HG03457 (cell line): ENCODE data around the gene AKTIP.
"Not testable (repeated sequence)": the region's sequence is repeated elsewhere in the genome, so short reads cannot be mapped to it uniquely, and the experiment has no call there.

Source experiments
- ATAC-seq: cut with Tn5 transposase; IDR thresholded peaks from one replicate; pipeline ENCODE4 v1.9.1; 2021; ENCODE audit warnings: moderate number of reproducible peaks; ENCODE audit not compliant: unreplicated experiment

AKTIP gene

DNA sequence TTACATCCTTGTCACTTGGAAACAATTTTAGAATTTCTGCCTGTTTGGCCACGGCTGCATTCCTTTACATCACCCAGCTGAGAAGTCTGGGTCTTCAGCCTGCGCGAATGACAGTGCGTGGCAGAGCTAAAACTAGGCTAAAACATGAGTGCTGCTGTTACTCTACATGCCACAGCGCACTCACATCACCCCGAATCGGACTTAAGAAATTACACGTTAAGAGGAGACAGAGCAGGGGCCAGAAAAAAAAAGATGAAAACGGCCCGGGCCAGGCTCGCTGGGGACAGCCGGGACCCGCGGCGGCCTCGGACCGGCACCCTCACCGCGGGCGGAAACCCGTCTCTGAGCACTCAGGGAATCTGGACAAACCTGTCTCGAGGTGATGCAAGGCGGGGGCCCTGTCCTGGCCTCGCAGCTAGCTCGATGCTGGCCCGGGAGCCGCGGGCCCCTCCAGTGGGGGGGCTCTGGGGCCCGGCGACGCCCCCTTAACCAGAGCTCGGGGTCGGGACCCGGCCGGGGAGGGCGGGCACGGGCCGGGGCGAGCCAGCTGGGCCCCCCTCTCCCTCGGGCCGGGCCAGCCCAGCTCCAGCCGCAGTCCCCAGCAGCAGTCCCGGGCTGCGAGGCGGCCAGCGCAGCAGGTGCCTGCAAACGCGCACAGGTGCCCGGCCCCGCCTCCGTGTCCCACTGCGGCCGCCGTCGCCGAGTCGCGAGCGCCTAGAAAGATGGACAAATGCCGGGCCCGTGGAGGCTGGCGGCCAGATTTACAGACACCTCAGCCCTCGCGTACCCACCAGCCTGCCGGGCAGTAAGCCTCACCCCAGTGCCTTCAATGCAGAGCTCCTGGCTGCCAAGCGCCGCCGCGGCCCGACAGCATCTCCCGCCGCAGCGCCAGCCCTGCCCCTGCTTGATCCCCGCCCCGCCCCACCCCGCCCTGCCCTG is at the start of gene AKTIP:
AKTIP (minus strand) TSS at position 879 of the 939 bp plus-strand sequence. CDS start 2,950 bp downstream, outside the sequence.
- ATAC-seq, result peak; percentile 9

GRCh38 chr16:53549970-53550690 is 47.1 kb upstream of the AKTIP start:
- no peak for ATAC-seq

GRCh38 chr16:53546988-53547391 is 44.0 kb upstream of the AKTIP start:
- ATAC-seq, result no peak

DNA sequence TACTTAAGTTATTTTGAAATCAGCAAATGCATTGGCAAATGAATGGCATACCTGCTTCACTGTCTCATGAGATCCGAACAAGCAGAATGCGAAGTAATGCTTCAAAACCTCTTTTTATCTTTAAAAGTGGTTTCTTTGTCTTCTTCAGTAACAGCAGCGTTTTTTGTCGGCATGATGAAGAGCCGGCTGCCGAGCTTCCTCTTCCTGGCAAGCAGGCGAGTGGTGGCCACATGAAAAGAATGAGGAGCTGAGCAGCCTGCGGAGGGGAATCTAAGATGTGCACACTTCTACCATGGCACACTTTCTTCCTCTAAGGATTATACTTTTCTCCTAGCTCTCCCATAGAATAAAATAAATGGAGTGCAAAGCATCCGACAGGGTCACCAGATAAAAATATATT is 42.4 kb upstream of the AKTIP start:
- ATAC-seq, result no peak

GRCh38 chr16:53542283-53542682 is 39.3 kb upstream of the AKTIP start:
- no peak for ATAC-seq

GRCh38 chr16:53541326-53541725 is 38.3 kb upstream of the AKTIP start:
- no peak for ATAC-seq

GRCh38 chr16:53539759-53540718 is 37.0 kb upstream of the AKTIP start:
- not testable (repeated sequence) for ATAC-seq

DNA sequence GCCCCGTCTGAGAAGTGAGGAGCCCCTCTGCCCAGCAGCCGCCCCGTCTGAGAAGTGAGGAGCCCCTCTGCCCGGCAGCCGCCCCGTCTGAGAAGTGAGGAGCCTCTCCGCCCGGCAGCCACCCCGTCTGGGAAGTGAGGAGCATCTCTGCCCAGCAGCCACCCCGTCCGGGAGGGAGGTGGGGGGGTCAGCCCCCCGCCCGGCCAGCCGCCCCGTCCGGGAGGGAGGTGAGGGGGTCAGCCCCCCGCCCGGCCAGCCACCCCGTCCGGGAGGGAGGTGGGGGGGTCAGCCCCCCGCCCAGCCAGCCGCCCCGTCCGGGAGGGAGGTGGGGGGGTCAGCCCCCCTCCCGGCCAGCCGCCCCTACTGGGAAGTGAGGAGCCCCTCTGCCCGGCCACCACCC is 36.3 kb upstream of the AKTIP start:
- ATAC-seq, result not testable (repeated sequence)

- no peak for ATAC-seq
Observed at GRCh38 chr16:53537626-53538025, 34.6 kb upstream of the AKTIP start.

- ATAC-seq, result no peak
Observed at GRCh38 chr16:53534206-53534605, 31.2 kb upstream of the AKTIP start.

- no peak for ATAC-seq
Observed at GRCh38 chr16:53530741-53531140, 27.7 kb upstream of the AKTIP start.

GRCh38 chr16:53530046-53530445 is 27.0 kb upstream of the AKTIP start:
- ATAC-seq, result no peak

GRCh38 chr16:53529513-53529912 is 26.5 kb upstream of the AKTIP start:
- ATAC-seq, result no peak

- no peak for ATAC-seq
Observed at GRCh38 chr16:53528797-53529196, 25.8 kb upstream of the AKTIP start.

GRCh38 chr16:53523971-53524548 is 21.1 kb upstream of the AKTIP start:
- ATAC-seq, result no peak

DNA sequence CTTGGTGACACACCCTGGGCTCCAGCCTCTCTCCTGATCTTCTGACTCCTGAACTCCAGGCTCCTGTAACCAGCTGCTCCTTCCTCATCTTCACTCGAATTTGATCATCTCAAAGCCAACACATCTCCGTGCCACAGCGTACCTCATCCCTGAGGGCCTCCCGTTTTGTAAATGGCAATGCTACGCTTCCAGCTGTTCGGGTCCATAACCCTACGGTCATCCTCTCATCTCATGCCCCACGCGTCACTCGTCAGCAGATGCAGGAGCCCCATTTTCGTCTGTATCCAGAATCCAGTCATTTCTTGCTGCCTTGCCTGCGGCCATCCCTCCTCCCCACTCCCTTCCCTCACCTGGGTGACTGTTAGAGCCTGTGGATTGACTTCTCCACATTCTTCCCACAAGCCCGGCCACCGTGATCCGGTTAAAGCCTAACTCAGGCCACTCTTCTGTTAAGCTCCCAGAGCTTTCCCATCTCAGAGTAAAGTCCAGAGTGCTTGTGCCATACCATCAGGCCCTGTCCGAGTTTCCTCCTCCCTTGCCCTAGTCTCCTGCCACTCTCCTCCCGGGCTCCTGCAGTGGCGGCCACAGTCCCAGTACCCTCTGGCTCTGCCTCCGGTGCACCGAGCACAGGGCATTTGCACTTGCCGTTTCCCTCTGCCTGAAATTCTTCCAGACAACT is 20.3 kb upstream of the AKTIP start:
- ATAC-seq, result no peak

- ATAC-seq, result no peak
Observed at GRCh38 chr16:53519417-53520091, 16.5 kb upstream of the AKTIP start.

DNA sequence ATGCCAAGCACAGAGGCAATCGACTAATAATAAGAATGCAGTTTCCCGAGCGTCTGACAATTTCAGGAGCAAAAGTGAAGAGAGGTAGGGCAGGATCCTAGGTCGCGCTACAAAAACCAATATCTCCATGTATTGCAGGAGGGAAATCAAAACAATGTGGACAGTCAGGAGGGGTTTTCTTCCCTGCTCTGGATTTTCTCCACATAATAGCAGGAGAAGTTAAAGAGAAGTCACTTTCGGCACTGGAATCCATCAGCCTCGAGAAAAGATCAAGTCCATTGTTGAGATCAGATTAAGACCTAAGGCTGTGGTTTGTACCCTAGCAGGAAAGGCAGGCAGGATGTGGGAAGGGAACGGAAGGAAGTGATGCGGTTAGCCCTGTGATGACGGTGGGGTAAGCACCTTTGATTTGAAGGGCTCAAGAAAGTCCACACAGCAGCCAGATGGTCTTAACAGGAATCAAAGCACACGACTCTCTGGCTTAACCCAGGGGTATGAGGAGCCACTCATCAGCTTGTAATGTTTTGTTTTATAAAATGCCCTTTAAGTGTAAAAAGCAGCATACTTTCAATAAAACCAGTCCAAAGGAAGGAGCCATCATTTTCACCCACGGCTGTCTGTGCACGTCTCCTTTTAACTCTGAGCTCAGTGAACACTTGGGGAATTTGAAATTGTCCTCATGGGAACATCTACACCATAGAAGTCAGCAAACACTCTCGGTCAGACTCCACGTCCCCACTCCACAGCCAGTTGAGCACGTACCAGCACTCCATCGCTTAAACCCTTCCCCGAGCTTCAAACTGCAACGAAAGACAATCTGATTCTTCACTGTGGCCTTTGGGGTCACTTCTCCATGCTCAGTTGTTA is 15.8 kb upstream of the AKTIP start:
- peak; percentile 98 for ATAC-seq
